DMS53 treated with DMSO at 0.1 percent for 48 hours (cell line): ENCODE results near the gene AFAP1L1.

Source experiments
- DNase-seq: peaks from one replicate; lab custom pipeline; 2025; ENCODE audit not compliant: unreplicated experiment; lab: John Stamatoyannopoulos, UW

Gene AFAP1L1

GRCh38 chr5:149271716-149272563, at the start of gene AFAP1L1:
TSS of gene AFAP1L1 (plus strand) at chr5:149271859. CDS start at chr5:149271969, 110 bp downstream.
- peak; percentile 49 for DNase-seq

- no peak for DNase-seq
These were observed 48.4 kb upstream of the AFAP1L1 start for GRCh38 chr5:149223081-149223848.

GRCh38 chr5:149224282-149224681, 47.4 kb upstream of the AFAP1L1 start:
- no peak for DNase-seq

- DNase-seq, result peak; percentile 7
These were observed 44.4 kb upstream of the AFAP1L1 start for GRCh38 chr5:149227168-149227826.

GRCh38 chr5:149228618-149229297, 42.9 kb upstream of the AFAP1L1 start:
- peak; percentile 43 for DNase-seq

GRCh38 chr5:149229298-149229937, 42.2 kb upstream of the AFAP1L1 start:
- no peak for DNase-seq

GRCh38 chr5:149235841-149236240, 35.8 kb upstream of the AFAP1L1 start:
- DNase-seq, result no peak

GRCh38 chr5:149237662-149238061, 34.0 kb upstream of the AFAP1L1 start:
- DNase-seq, result no peak

GRCh38 chr5:149238540-149238939, 33.1 kb upstream of the AFAP1L1 start:
- DNase-seq, result no peak

- DNase-seq, result no peak
These were observed 31.7 kb upstream of the AFAP1L1 start for GRCh38 chr5:149239917-149240316.

- DNase-seq, result no peak
These were observed 31.2 kb upstream of the AFAP1L1 start for GRCh38 chr5:149240354-149240998.

GRCh38 chr5:149242339-149242738, 29.3 kb upstream of the AFAP1L1 start:
- no peak for DNase-seq

GRCh38 chr5:149246906-149247305, 24.8 kb upstream of the AFAP1L1 start:
- DNase-seq, result no peak

GRCh38 chr5:149247726-149248125, 23.9 kb upstream of the AFAP1L1 start:
- DNase-seq, result no peak

GRCh38 chr5:149251546-149251945, 20.1 kb upstream of the AFAP1L1 start:
- no peak for DNase-seq

GRCh38 chr5:149254506-149254905, 17.2 kb upstream of the AFAP1L1 start:
- DNase-seq, result no peak

GRCh38 chr5:149256451-149256850, 15.2 kb upstream of the AFAP1L1 start:
- no peak for DNase-seq

GRCh38 chr5:149257131-149257530, 14.5 kb upstream of the AFAP1L1 start:
- DNase-seq, result no peak

GRCh38 chr5:149257889-149258705, 13.6 kb upstream of the AFAP1L1 start:
- DNase-seq, result no peak
